Measurements from ENCODE around the gene RAB27A.

Gene RAB27A

DNA sequence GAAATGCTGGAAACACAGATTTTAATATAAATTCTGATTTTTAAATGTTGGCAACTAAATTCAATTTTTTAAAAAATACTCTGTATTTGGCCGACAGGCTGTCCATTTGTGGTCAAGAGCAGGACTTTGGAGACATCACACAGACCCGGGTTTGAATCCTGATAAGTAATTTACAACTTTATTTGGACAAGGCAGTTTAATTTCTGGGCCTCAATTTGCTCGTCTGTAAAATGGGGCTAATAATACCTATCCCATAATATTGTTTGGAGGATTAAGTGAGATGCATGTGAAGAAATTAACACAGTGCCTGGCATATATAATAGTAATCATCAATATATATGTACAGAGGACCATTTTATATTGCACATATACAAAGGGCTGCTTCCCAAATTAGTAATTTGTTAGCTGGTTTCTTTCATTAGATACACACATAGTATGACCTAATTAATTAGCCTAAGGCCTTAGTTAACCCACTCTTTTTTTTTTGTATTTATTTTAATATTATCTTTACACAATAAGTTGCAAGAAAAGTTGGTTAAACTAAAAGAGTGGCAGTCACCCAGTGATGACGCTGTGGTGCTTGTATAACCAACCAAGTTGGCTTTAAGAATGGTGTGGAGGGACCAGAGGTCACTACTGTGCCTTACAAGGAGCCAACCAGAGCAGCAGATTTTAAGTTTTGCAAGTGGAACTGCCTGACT lies 30.1 kb upstream of the RAB27A start:
- no peak for TF ChIP-seq TAF1 (IDR thresholded peaks at IDR 0.05; ENCODE audit: borderline replicate concordance, insufficient read depth, low read length)
- TF ChIP-seq SIN3A (IDR thresholded peaks at IDR 0.05; ENCODE audit: borderline replicate concordance, insufficient read depth, low read length), result no peak

GRCh38 chr15:55318588-55319494 lies 29.2 kb upstream of the RAB27A start, which contains the start of the genes PIGB and PIGBOS1:
Gene PIGB (plus strand): TSS chr15:55319222. CDS start chr15:55319251, 29 bp downstream.
Gene PIGBOS1 (minus strand): TSS chr15:55319123. CDS start chr15:55317792, 1,331 bp downstream.
- peak; percentile 65 for TF ChIP-seq POLR2AphosphoS5 (IDR thresholded peaks at IDR 0.05; ENCODE audit: low read depth, low read length)
- TF ChIP-seq TAF1 (IDR thresholded peaks at IDR 0.05; ENCODE audit: borderline replicate concordance, insufficient read depth, low read length), result peak; percentile 76; the same call in 1 of the 2 replicates
- TF ChIP-seq FOXP2 (optimal IDR thresholded peaks at IDR 0.05; ENCODE audit: borderline replicate concordance, extremely low read depth, extremely low read length, insufficient read depth), result peak; percentile 66
- 0 out of 4 replicates have a peak, but pooled peaks of 1 of the 2 experiments have one; percentile 35 for TF ChIP-seq REST (IDR thresholded peaks at IDR 0.05; ENCODE audit: insufficient read depth in 1 of 2, low read depth in 2 of 2, low read length in 2 of 2)
- peak; percentile 22; the same call in 1 of the 2 replicates for TF ChIP-seq SIN3A (IDR thresholded peaks at IDR 0.05; ENCODE audit: borderline replicate concordance, insufficient read depth, low read length)

DNA sequence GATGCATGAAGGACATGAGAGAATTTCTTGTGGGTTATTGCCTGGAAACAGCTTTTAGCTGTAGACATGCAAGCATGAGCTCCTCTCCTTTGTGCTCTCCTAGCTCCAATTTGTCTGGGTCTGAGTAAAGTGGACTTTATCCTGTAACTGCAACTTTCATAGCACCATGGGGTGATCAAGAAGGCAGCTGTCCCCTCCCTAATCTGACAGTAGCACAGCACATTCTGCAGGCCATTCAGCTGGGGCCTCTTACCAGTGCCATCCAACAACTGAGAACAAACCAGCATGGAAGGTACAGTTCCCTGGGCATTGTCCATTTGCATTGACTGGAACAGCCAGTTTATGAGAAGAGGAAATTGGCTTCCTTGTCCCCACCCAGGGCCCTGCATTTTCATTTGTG lies 7.7 kb upstream of the RAB27A start:
- TF ChIP-seq REST (IDR thresholded peaks at IDR 0.05; ENCODE audit: insufficient read depth in 1 of 2, low read depth in 2 of 2, low read length in 2 of 2), result no peak
- TF ChIP-seq TAF1 (IDR thresholded peaks at IDR 0.05; ENCODE audit: borderline replicate concordance, insufficient read depth, low read length), result no peak
- no peak for TF ChIP-seq FOXP2 (optimal IDR thresholded peaks at IDR 0.05; ENCODE audit: borderline replicate concordance, extremely low read depth, extremely low read length, insufficient read depth)
- no peak for TF ChIP-seq SIN3A (IDR thresholded peaks at IDR 0.05; ENCODE audit: borderline replicate concordance, insufficient read depth, low read length)
- TF ChIP-seq POLR2AphosphoS5 (IDR thresholded peaks at IDR 0.05; ENCODE audit: low read depth, low read length), result no peak

DNA sequence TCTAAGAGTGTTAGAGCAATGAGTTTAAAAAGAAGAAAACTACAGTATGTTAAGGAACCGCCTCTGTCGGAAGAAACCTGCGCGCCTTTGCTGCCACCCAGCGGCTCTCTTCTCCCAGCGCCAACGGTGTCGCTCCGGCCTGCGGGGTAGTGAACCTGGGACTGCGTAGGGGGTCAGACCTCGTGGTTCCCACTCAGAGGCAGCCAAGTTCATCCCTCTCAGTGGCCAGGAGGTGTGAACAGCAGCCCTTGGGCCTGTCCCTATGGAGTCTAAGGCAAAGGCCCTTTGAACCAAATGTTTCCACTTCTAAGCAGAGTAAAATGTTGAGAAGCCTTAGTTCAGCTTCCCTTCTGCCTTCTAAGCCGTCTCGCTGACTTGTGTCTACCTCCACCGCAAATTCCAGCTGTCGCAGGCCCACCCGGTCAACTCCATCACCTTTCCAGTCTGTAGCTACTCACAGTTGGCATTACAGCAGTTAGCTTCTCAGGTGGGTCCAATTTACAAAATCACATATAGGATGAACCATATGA lies 980 bp upstream of the RAB27A start:
- TF ChIP-seq REST (IDR thresholded peaks at IDR 0.05; ENCODE audit: insufficient read depth in 1 of 2, low read depth in 2 of 2, low read length in 2 of 2) (no peak), FOXP2 (optimal IDR thresholded peaks at IDR 0.05; ENCODE audit: borderline replicate concordance, extremely low read depth, extremely low read length, insufficient read depth) (no peak), POLR2AphosphoS5 (IDR thresholded peaks at IDR 0.05; ENCODE audit: low read depth, low read length) (no peak), SIN3A (IDR thresholded peaks at IDR 0.05; ENCODE audit: borderline replicate concordance, insufficient read depth, low read length) (peak; percentile 9; the same call in 1 of the 2 replicates), TAF1 (IDR thresholded peaks at IDR 0.05; ENCODE audit: borderline replicate concordance, insufficient read depth, low read length) (no peak)

All from PFSK-1 (cell line).